Right lung (tissue), 5 donors: ENCODE results near the gene CPNE4. TPM values are rescaled to one million over a fixed set of nuclear protein-coding genes. Genes with fewer than 3 reads are reported as not detected.

ENCODE experiments used
- DNase-seq, 2 donors: peaks; one replicate each; pipeline ENCODE4 v3.0.0-alpha.2; 2013
- polyA plus RNA-seq, 5 donors: library from polyadenylated mRNA; unstranded; fragments of 120-200 nt; gene quantifications; one replicate each; pipeline versions ENCODE4 v1.2.1 to v1.2.3, GENCODE V29; 2013; ENCODE audit warnings: inconsistent platforms in 1 of 5, low replicate concordance in 1 of 5; ENCODE audit not compliant: insufficient read length in 5 of 5, insufficient read depth in 1 of 5

The CPNE4 gene
- polyA plus RNA-seq, 5 donors: 0.38 to 1.5 (median 0.76) TPM

GRCh38 chr3:131602011-131602779, 432.6 kb downstream of the CPNE4 start:
- no peak for DNase-seq

DNA sequence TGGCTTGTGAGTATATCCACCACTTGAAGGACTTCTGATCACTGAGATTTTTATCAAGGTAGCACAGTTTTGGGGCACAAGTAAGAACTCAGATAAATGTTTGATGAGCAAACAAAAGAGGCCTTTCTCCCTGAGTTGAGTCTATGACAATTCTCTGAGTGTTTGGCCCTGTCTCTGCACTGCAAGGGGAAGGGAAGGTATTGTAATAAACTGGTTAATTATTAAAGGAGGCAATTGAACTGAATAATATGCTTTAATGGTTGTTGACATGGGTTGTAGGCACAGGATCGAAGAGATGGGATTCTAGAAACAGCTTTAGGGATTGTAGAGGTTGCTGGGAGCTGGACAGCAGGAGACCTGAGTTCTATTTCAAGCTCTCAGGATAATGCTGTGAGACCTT, 437.0 kb downstream of the CPNE4 start:
- DNase-seq: no peak

DNA sequence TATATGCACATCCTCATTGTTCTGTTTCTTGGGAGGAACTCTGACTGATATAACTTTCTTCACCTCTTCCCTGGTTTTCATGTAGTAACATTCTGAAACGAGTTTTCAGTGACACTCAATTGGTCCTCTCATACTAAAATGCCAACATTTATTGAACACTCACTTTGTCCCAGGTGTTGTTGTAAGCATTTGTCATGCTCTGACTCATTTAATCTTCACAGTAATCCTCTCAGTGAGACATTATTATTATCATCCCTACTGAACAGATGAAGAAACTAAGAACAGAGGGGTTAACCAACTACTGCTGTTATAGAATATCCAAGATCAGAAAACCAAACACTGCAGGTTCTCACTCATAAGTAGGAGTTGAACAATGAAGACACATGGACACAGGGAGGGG, 437.9 kb downstream of the CPNE4 start:
- no peak for DNase-seq

DNA sequence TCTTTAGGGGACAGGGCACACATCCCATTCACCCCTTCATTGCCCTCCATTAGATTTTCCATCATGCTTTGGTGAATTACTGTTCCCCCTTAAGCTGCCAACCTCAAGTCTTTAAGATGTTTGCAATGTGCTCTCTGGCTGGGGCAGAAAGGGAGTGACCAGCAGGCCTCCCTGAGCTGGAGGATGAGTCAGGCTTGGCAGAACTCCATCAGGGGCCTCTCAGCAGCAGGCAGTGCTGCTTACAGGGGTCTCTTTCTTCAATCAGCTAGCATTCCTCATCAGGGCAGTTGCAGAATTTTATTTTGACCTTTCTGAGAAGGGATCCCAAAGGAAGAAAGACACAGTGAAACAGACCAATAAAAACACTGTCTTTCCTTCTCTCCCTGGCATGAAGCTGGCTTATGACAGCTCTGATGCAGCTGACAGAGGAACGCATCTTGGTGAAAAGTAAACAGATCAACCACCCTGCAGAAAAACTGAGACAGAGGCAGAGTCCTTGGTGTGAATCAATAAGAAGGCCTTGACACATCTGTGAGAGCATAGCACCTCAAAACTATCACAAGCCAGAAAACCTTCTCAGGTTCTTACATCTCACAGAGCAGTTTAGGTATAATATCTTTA, 443.3 kb downstream of the CPNE4 start:
- no peak for DNase-seq

DNA sequence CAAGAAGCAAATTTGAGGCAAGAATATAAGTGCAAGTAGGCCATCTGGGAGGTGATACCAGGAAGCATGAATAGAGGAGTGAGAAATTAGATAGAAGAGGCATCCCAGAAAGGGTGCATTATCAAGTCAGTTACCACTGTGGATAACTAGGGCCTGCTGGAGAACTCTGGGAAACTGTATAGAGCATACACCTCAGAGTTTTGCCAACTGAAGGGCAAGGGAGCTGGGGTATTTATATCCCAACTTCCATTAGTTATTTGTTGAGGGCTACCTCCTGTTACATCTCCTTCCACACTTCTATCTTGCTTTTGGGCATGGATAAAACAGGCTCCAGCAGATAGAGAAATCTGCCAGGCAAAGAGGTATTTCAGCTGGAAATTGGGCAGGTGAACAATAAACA, 448.5 kb downstream of the CPNE4 start:
- no peak for DNase-seq

GRCh38 chr3:131582438-131582837, 452.4 kb downstream of the CPNE4 start:
- DNase-seq: no peak

GRCh38 chr3:131568460-131568859, 466.4 kb downstream of the CPNE4 start:
- no peak for DNase-seq

GRCh38 chr3:131564812-131565211, 470.0 kb downstream of the CPNE4 start:
- DNase-seq: no peak

- DNase-seq: no peak
Measured at GRCh38 chr3:131561511-131561910, 473.3 kb downstream of the CPNE4 start.

GRCh38 chr3:131560795-131561194, 474.0 kb downstream of the CPNE4 start:
- DNase-seq: no peak

- no peak for DNase-seq
Measured at GRCh38 chr3:131555456-131555855, 479.4 kb downstream of the CPNE4 start.

- no peak for DNase-seq
Measured at GRCh38 chr3:131553495-131554247, 481.1 kb downstream of the CPNE4 start.

DNA sequence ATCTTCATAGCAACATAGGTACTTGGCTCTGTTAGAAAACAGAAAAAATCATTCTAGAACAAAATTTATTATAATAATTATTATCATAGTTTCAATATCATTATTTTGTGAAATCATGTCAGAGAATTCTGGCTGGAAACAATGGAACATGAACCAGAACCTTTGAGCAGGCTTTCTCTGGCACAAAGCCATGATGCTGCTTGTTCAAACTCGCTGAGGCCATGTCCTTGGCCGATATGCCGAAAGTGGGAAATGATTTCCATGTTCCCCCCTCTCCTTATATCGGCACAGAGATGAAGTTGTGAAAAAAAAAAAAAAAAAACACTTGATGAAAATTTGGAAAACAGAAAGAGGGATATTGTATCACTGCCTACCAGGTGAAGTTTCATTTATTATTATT, 483.1 kb downstream of the CPNE4 start:
- no peak for DNase-seq

- no peak for DNase-seq
Measured at GRCh38 chr3:131550562-131551465, 484.0 kb downstream of the CPNE4 start.

- no peak for DNase-seq
Measured at GRCh38 chr3:131549340-131549739, 485.5 kb downstream of the CPNE4 start.

DNA sequence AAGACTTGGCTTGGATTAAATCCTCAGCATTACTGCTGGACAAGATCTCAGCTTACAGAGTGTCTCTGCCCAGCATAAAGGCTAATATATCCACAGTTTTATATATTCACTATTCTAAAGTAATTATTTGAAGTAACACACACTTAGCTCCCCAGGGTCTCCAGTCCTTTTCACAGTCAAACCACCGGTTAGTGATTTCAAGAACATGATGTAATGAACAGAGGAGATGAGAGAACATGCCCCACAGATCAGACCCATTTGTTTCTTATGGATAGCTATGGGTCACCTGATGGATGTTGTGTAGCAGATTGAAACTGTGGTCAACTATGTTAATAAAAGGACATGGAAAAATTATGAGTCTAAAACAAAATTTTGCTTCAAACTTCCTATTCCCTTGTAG, 487.2 kb downstream of the CPNE4 start:
- DNase-seq: no peak

DNA sequence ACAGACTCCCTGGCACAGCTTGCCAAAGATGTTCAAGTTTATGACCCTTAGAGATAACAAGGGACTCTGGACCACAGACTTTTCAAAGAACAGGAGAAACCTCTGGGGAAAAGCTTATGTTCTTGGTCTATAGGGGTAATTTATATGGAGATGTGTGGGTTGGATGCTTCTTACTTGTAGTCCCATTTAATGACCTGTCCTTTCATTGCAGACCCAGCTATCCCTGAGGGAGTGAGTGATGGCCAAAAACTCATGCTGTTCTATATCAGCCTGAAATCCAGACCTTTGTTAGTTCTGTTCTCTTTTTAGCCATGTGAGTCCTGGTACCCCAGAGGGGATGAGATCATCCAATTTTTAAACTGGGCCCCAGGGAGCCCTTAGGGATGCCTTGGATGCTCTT, 488.4 kb downstream of the CPNE4 start:
- DNase-seq: no peak

DNA sequence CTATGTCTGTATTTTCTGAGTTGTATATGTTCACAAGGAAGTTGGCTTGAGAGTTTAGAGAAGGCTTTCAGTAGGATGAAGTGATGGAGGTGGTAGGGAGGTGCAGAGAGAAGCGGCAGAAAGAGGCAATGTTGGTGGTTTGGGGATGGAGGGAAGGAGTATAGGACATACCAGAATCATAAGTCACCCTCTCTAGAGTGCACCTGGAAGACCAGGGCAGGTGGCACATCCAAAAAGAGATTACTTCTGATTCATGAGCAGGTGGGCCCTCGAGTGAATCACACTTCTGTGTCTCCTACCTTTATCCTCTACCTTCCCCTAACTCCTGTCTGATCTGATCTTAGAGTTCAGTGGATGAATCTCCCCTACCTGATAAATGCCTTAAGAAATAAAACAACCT, 490.3 kb downstream of the CPNE4 start:
- DNase-seq: no peak

DNA sequence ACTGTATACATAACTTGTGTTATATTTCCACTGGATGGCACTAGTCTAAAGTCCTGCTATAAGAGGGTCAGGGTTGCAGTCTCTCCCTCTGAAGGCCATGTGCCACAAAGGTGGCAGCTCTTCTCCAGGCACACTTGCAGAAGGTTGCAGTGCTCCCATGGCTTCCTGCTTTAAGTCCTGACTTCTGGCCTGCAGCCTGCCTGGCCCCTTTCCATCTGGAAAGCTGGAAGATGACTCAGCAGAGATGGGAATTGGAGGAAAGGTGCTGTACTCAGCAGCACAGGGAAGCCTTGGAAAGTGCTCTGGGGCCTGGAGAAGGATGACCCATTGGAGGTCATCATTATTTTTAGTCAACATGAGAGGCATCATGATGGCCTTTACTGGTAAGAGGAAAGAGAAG, 491.1 kb downstream of the CPNE4 start:
- DNase-seq: no peak

DNA sequence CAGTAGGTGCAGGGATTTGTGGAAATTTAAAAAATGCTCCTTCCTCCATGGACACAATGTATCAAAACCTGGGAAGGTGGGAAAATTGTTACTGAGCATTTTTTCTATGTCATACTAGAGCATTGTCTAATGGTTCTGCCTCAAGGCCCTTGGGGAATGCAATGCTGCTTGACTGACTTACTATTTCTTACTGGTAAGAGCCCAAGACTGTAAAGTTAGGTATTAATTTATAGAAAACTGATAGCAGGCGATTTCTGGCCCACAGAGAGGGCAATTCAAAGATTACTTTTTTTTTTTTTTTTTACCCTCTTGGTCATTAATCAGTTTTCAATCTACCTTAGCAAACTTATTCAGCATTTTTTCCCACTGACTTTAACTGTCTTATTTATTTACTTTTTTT, 493.5 kb downstream of the CPNE4 start:
- DNase-seq: no peak

DNA sequence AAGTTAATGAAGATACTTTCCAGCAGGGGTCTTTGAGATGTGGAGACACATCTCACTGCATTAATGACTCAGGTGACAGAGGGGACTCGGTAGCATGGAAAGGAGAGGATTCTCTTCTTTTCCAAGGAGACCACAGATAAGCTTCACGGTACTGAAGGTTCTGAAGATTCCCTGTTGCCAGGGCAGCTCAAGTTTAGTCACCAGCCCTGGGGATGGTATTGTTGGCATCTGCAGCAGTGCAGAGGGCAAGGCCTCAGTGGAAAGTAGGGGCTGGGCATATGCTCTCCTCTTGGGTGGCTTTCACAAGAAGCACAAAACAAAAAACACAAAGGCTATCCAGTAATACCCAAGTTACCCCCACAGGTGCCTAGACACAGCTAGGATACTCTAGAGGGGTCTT, 494.0 kb downstream of the CPNE4 start:
- DNase-seq: no peak

GRCh38 chr3:131540143-131540542, 494.7 kb downstream of the CPNE4 start:
- no peak for DNase-seq
